Liver (tissue), 9 donors: ENCODE measurements around the gene BEND3. TPM values are rescaled to one million over a fixed set of nuclear protein-coding genes. Genes with fewer than 3 reads are reported as not detected.

Experiments used
- DNase-seq: peaks from one replicate; pipeline ENCODE4 v3.0.0-alpha.2; 2017; ENCODE audit warnings: low spot score
- H3K27ac ChIP-seq, 2 donors: one replicate each; pipeline ENCODE4 v1.7.0; 2013; ENCODE audit warnings: inconsistent platforms in 2 of 2, low read length in 2 of 2, control low read depth in 1 of 2, low read depth in 1 of 2, mild to moderate bottlenecking in 1 of 2
- H3K27me3 ChIP-seq, 4 donors: one replicate each; pipeline versions ENCODE4 v1.6.1 to v1.7.0; 2013; ENCODE audit warnings: low read length in 3 of 4, inconsistent platforms in 1 of 4, mild to moderate bottlenecking in 1 of 4, moderate library complexity in 1 of 4; ENCODE audit not compliant: control insufficient read depth in 4 of 4, insufficient read depth in 4 of 4
- H3K36me3 ChIP-seq, 4 donors: one replicate each; pipeline versions ENCODE4 v1.6.1 to v1.7.0; 2013; ENCODE audit warnings: low read length in 3 of 4, mild to moderate bottlenecking in 3 of 4, low read depth in 1 of 4, moderate library complexity in 1 of 4; ENCODE audit not compliant: control insufficient read depth in 4 of 4, insufficient read depth in 3 of 4
- H3K4me1 ChIP-seq, 4 donors: one replicate each; pipeline versions ENCODE4 v1.6.1 to v1.7.0; 2013; ENCODE audit warnings: low read length in 3 of 4, mild to moderate bottlenecking in 3 of 4, moderate library complexity in 1 of 4; ENCODE audit not compliant: control insufficient read depth in 4 of 4, insufficient read depth in 4 of 4
- H3K4me3 ChIP-seq, 3 donors: one replicate each; pipeline versions ENCODE4 v1.6.1 to v1.7.0; 2013; ENCODE audit warnings: low read length in 3 of 3, control low read depth in 1 of 3, low read depth in 1 of 3, mild to moderate bottlenecking in 1 of 3
- H3K9ac ChIP-seq, 2 donors: one replicate each; pipeline ENCODE4 v1.7.0; 2013; ENCODE audit warnings: low read length in 2 of 2, mild to moderate bottlenecking in 2 of 2, moderate library complexity in 2 of 2, control low read depth in 1 of 2, low read depth in 1 of 2
- H3K9me3 ChIP-seq, 4 donors: one replicate each; pipeline versions ENCODE4 v1.6.1 to v1.7.0; 2013; ENCODE audit warnings: low read length in 3 of 4; ENCODE audit not compliant: control insufficient read depth in 4 of 4
- ATF3 ChIP-seq: IDR thresholded peaks from 2 replicates; pipeline ENCODE4 v1.6.1; 2016; ENCODE audit warnings: antibody characterized with exemption
- CTCF ChIP-seq: fragments of 150-350 bp; IDR thresholded peaks from 2 replicates; pipeline ENCODE4 v1.5.1; 2017; ENCODE audit warnings: improper control_type of control experiment, low read depth, low read length; ENCODE audit not compliant: missing input control
- EGR1 ChIP-seq, 2 donors: IDR thresholded peaks; 2 replicates each; pipeline ENCODE4 v1.6.1; 2016 to 2018; ENCODE audit warnings: antibody characterized with exemption in 2 of 2, low read depth in 2 of 2
- FOXA1 ChIP-seq: IDR thresholded peaks from 2 replicates; pipeline ENCODE4 v1.6.1; 2016; ENCODE audit warnings: antibody characterized with exemption
- FOXA2 ChIP-seq: IDR thresholded peaks from 2 replicates; pipeline ENCODE4 v1.6.1; 2016; ENCODE audit warnings: antibody characterized with exemption
- HNF4A ChIP-seq, 2 donors: conservative IDR thresholded peaks; 2 replicates each; pipeline ENCODE4 v1.6.1; 2016; ENCODE audit warnings: antibody characterized with exemption in 2 of 2, mild to moderate bottlenecking in 2 of 2
- HNF4G ChIP-seq: IDR thresholded peaks from 2 replicates; pipeline ENCODE4 v1.6.1; 2016; ENCODE audit warnings: antibody characterized with exemption
- MAX ChIP-seq: IDR thresholded peaks from 2 replicates; pipeline ENCODE4 v1.6.1; 2016; ENCODE audit warnings: antibody characterized with exemption
- NR2F2 ChIP-seq: IDR thresholded peaks from 2 replicates; pipeline ENCODE4 v1.6.1; 2016; ENCODE audit warnings: antibody characterized with exemption
- REST ChIP-seq: IDR thresholded peaks from 2 replicates; pipeline ENCODE4 v1.6.1; 2016; ENCODE audit warnings: antibody characterized with exemption, mild to moderate bottlenecking
- RXRA ChIP-seq, 2 donors: IDR thresholded peaks; 2 replicates each; pipeline ENCODE4 v1.6.1; 2017 to 2018; ENCODE audit warnings: antibody characterized with exemption in 2 of 2, mild to moderate bottlenecking in 1 of 2
- SP1 ChIP-seq: IDR thresholded peaks from 2 replicates; pipeline ENCODE4 v1.6.1; 2018; ENCODE audit warnings: antibody characterized with exemption, mild to moderate bottlenecking
- TAF1 ChIP-seq: conservative IDR thresholded peaks from 2 replicates; pipeline ENCODE4 v1.6.1; 2016; ENCODE audit warnings: antibody characterized with exemption, mild to moderate bottlenecking
- YY1 ChIP-seq: IDR thresholded peaks from 2 replicates; pipeline ENCODE4 v1.6.1; 2016; ENCODE audit warnings: antibody characterized with exemption, mild to moderate bottlenecking
- ZBTB33 ChIP-seq: IDR thresholded peaks from 2 replicates; pipeline ENCODE4 v1.6.1; 2016; ENCODE audit warnings: antibody characterized with exemption
- WGBS: extraction: QIAGEN DNeasy Blood & Tissue Kit; methylation state at CpG from one replicate; pipeline ENCODE4 v1.1.7; 2013; 5-methylcytosine and 5-hydroxymethylcytosine counted together
- polyA plus RNA-seq, 2 donors: library from polyadenylated mRNA; stranded (reverse) in 1 of 2; unstranded in 1 of 2; fragments of 200-250 nt in 1 of 2; fragments of >200 nt in 1 of 2; fragmentation: Nextera tagmentation in 1 of 2; extraction: Ambion mirVana in 1 of 2; gene quantifications; one replicate each; pipeline versions ENCODE4 v1.2.1 to v1.2.3, GENCODE V29; 2013 to 2015
- total RNA-seq, 2 donors: library from RNA; depleted of rRNA; stranded (reverse); fragments of >200 nt; gene quantifications; one replicate each; pipeline ENCODE4 v1.2.3, GENCODE V29; 2014
- donor health status: healthy.
- donor health status: healthy.
- donor health status: healthy.
- donor health status: healthy.
- donor health status: healthy.

BEND3 gene
- total and polyA plus RNA-seq, 4 donors, result 0.47 to 1.7 (median 1.2) TPM

GRCh38 chr6:107068691-107069630 lies 46.4 kb downstream of the BEND3 start:
- no peaks in the 10 kb centered on the region for H3K27me3 ChIP-seq
- no peak for TF ChIP-seq FOXA2
- no peak for TF ChIP-seq SP1
- no peak for TF ChIP-seq REST
- TF ChIP-seq YY1, result no peak
- TF ChIP-seq EGR1 (IDR thresholded peaks at IDR 0.05; ENCODE audit: low read depth in 2 of 2), result no peak
- TF ChIP-seq CTCF, result no peak
- no peak for TF ChIP-seq RXRA (IDR thresholded peaks at IDR 0.05)
- no peak for TF ChIP-seq MAX
- no peak for TF ChIP-seq ATF3
- TF ChIP-seq NR2F2, result no peak
- no peak for TF ChIP-seq HNF4G
- H3K9me3 ChIP-seq, result no peaks in the 10 kb centered on the region
- no peak overlapping the region for H3K27ac ChIP-seq
- WGBS, result 98% methylated on average over 69 of the region's 69 CpGs
- H3K4me1 ChIP-seq, result peaks cover 0 to 7% (median 4%) of the 10 kb centered on the region in 4 donors
- no peak overlapping the region for H3K9ac ChIP-seq
- H3K4me3 ChIP-seq, result no peak overlapping the region
- DNase-seq, result no peak
- peaks cover 0 to 5% (median 3%) of the 10 kb centered on the region in 4 donors for H3K36me3 ChIP-seq

- Histone ChIP-seq H3K27me3 (no peaks in the 10 kb centered on the region), H3K4me3 (no peak overlapping the region), H3K4me1 (peaks cover 0 to 7% (median 4%) of the 10 kb centered on the region in 4 donors), H3K9ac (no peak overlapping the region), H3K36me3 (peaks cover 0 to 5% (median 3%) of the 10 kb centered on the region in 4 donors), H3K9me3 (no peaks in the 10 kb centered on the region), H3K27ac (no peak overlapping the region)
- no peak for DNase-seq
- 92% methylated on average over 9 of the region's 9 CpGs for WGBS
- no peak for TF ChIP-seq CTCF
- no peak for TF ChIP-seq FOXA2
- no peak for TF ChIP-seq MAX
- TF ChIP-seq HNF4G, result no peak
- no peak for TF ChIP-seq ATF3
- TF ChIP-seq TAF1, result no peak
- TF ChIP-seq SP1, result no peak
- TF ChIP-seq YY1, result no peak
- no peak for TF ChIP-seq RXRA (IDR thresholded peaks at IDR 0.05)
- no peak for TF ChIP-seq NR2F2
- TF ChIP-seq HNF4A (conservative IDR thresholded peaks at IDR 0.05), result no peak
- TF ChIP-seq EGR1 (IDR thresholded peaks at IDR 0.05; ENCODE audit: low read depth in 2 of 2), result no peak
- no peak for TF ChIP-seq FOXA1
- TF ChIP-seq ZBTB33, result no peak
Observed at GRCh38 chr6:107066697-107067659, 48.3 kb downstream of the BEND3 start.
